Coronary artery (tissue), 2 donors: ENCODE measurements around the gene FHIT.

Source experiments
- DNase-seq: peaks from one replicate; pipeline ENCODE4 v3.0.0-alpha.2; 2017; ENCODE audit warnings: low spot score
- H3K27ac ChIP-seq, 2 donors: fragments of 200-600 bp; sonication (generic); one replicate each; pipeline ENCODE4 v1.5.1; 2016 to 2019
- H3K4me3 ChIP-seq: fragments of 200-600 bp; sonication (generic); 2 replicates; pipeline ENCODE4 v1.5.1; 2016; ENCODE audit warnings: mild to moderate bottlenecking, moderate library complexity
- TF ChIP-seq, protein P1 (sequence below): fragments of 200-600 bp; sonication (generic); IDR thresholded peaks from one replicate; pipeline ENCODE4 v1.5.1; 2019; ENCODE audit warnings: antibody characterized with exemption

FHIT gene

DNA sequence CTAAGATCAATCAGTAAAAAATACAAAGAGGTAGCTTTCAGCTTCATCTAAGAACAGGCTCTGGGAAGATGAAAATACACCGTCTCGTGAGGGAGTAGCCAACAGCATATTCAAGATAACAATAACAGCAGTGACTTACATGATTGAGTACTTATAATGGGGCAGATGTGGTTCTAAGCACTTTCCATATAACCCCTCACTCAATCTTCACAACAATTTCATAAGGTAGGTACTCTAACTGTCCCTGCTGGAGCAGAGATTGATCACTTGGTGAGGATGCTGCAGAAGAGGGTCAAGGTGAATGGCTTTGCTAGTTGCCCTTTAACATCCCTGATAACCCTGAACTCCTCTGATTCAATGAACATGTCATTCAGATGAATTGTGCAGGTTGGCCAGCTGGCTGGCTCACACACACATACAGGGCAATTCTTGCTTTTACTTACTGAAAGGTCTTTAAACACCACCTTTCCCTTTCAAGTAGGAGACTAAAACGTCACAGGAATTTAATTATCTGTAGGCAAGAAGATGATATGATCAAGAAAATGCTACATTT is 1217.3 kb downstream of the FHIT start:
- H3K27ac ChIP-seq = no peak overlapping the region
- H3K4me3 ChIP-seq = no peak overlapping the region
- TF ChIP-seq, protein P1, sequence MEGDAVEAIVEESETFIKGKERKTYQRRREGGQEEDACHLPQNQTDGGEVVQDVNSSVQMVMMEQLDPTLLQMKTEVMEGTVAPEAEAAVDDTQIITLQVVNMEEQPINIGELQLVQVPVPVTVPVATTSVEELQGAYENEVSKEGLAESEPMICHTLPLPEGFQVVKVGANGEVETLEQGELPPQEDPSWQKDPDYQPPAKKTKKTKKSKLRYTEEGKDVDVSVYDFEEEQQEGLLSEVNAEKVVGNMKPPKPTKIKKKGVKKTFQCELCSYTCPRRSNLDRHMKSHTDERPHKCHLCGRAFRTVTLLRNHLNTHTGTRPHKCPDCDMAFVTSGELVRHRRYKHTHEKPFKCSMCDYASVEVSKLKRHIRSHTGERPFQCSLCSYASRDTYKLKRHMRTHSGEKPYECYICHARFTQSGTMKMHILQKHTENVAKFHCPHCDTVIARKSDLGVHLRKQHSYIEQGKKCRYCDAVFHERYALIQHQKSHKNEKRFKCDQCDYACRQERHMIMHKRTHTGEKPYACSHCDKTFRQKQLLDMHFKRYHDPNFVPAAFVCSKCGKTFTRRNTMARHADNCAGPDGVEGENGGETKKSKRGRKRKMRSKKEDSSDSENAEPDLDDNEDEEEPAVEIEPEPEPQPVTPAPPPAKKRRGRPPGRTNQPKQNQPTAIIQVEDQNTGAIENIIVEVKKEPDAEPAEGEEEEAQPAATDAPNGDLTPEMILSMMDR = no peak
- DNase-seq = no peak

DNA sequence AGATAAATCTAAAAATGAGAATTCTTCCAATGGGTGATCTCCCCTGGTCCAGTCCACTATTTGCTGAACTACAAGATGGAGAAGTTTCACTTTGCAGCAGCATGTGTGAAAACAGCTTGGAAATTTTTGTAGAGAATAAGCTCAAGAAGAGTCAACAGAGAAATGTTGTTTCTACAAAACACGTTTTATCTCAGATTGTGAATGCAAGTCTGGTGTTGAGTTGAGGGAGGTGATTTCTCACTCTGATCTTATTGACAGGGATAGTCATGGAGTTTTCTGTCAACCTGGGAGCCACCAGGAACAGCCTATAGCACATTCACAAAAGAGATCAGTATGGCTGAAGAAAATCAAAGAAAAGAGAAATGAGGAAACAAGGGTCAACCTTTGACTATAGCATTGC is 1220.3 kb downstream of the FHIT start:
- Histone ChIP-seq H3K27ac (no peak overlapping the region), H3K4me3 (no peak overlapping the region)
- TF ChIP-seq, protein P1 = no peak
- no peak for DNase-seq

- DNase-seq = no peak
- TF ChIP-seq, protein P1 = no peak
- no peak overlapping the region for H3K27ac ChIP-seq
- no peak overlapping the region for H3K4me3 ChIP-seq
These were observed 1223.0 kb downstream of the FHIT start for GRCh38 chr3:60028233-60028632.

GRCh38 chr3:60027335-60027734 is 1223.9 kb downstream of the FHIT start:
- no peak overlapping the region for H3K4me3 ChIP-seq
- H3K27ac ChIP-seq = no peak overlapping the region
- TF ChIP-seq, protein P1 = no peak
- no peak for DNase-seq

- Histone ChIP-seq H3K27ac (no peak overlapping the region), H3K4me3 (no peak overlapping the region)
- DNase-seq = no peak
- TF ChIP-seq, protein P1 = no peak
These were observed 1225.9 kb downstream of the FHIT start for GRCh38 chr3:60025096-60026050.

GRCh38 chr3:60024400-60024799 is 1226.9 kb downstream of the FHIT start:
- H3K4me3 ChIP-seq = no peak overlapping the region
- H3K27ac ChIP-seq = no peak overlapping the region
- TF ChIP-seq, protein P1 = no peak
- no peak for DNase-seq

GRCh38 chr3:60023189-60023588 is 1228.1 kb downstream of the FHIT start:
- Histone ChIP-seq H3K4me3 (no peak overlapping the region), H3K27ac (no peak overlapping the region)
- TF ChIP-seq, protein P1 = no peak
- no peak for DNase-seq
